Measurements from ENCODE around the gene RAD51B.
"Not testable (repeated sequence)": the region's sequence is repeated elsewhere in the genome, so short reads cannot be mapped to it uniquely, and the experiment has no call there.

RAD51B gene

GRCh38 chr14:68274725-68275124, 455.1 kb downstream of the RAD51B start:
- DNase-seq (ENCODE audit: low read depth in 2 of 2), result no peak

GRCh38 chr14:68278576-68279436, 459.2 kb downstream of the RAD51B start:
- DNase-seq (ENCODE audit: low read depth in 2 of 2), result no peak

- no peak for DNase-seq (ENCODE audit: low read depth in 2 of 2)
Observed at GRCh38 chr14:68279437-68279720, 459.8 kb downstream of the RAD51B start.

- no peak for DNase-seq (ENCODE audit: low read depth in 2 of 2)
Observed at GRCh38 chr14:68279777-68280233, 460.2 kb downstream of the RAD51B start.

- no peak for DNase-seq (ENCODE audit: low read depth in 2 of 2)
Observed at GRCh38 chr14:68281497-68281896, 461.9 kb downstream of the RAD51B start.

GRCh38 chr14:68282479-68283377, 463.1 kb downstream of the RAD51B start:
- no peak for DNase-seq (ENCODE audit: low read depth in 2 of 2)

GRCh38 chr14:68283378-68284123, 464.0 kb downstream of the RAD51B start:
- DNase-seq (ENCODE audit: low read depth in 2 of 2), result peak; percentile 19 to 33

- DNase-seq (ENCODE audit: low read depth in 2 of 2), result no peak
Observed at GRCh38 chr14:68284333-68284732, 464.8 kb downstream of the RAD51B start.

- no peak for DNase-seq (ENCODE audit: low read depth in 2 of 2)
Observed at GRCh38 chr14:68284834-68285233, 465.3 kb downstream of the RAD51B start.

- peak; percentile 43 to 48 for DNase-seq (ENCODE audit: low read depth in 2 of 2)
Observed at GRCh38 chr14:68285421-68286179, 466.0 kb downstream of the RAD51B start.

GRCh38 chr14:68286667-68287066, 467.1 kb downstream of the RAD51B start:
- no peak for DNase-seq (ENCODE audit: low read depth in 2 of 2)

- not testable (repeated sequence) for DNase-seq (ENCODE audit: low read depth in 2 of 2)
Observed at GRCh38 chr14:68289452-68289851, 469.9 kb downstream of the RAD51B start.

GRCh38 chr14:68291820-68292219, 472.2 kb downstream of the RAD51B start:
- DNase-seq (ENCODE audit: low read depth in 2 of 2), result no peak

- DNase-seq (ENCODE audit: low read depth in 2 of 2), result no peak
Observed at GRCh38 chr14:68292441-68293215, 473.0 kb downstream of the RAD51B start.

- no peak for DNase-seq (ENCODE audit: low read depth in 2 of 2)
Observed at GRCh38 chr14:68293404-68293803, 473.8 kb downstream of the RAD51B start.

- no peak for DNase-seq (ENCODE audit: low read depth in 2 of 2)
Observed at GRCh38 chr14:68295316-68295816, 475.8 kb downstream of the RAD51B start.

GRCh38 chr14:68297039-68297438, 477.5 kb downstream of the RAD51B start:
- DNase-seq (ENCODE audit: low read depth in 2 of 2), result no peak

GRCh38 chr14:68297876-68298468, 478.4 kb downstream of the RAD51B start:
- no peak for DNase-seq (ENCODE audit: low read depth in 2 of 2)

GRCh38 chr14:68300608-68301007, 481.0 kb downstream of the RAD51B start:
- no peak for DNase-seq (ENCODE audit: low read depth in 2 of 2)

GRCh38 chr14:68301219-68301618, 481.6 kb downstream of the RAD51B start:
- no peak for DNase-seq (ENCODE audit: low read depth in 2 of 2)

Data from stimulated activated CD8-positive, alpha-beta memory T cell treated with anti-CD3 and anti-CD28 coated beads, Interleukin-2, amount 100 ng/mL, for 48 hours (primary cell).